IPS DF 6.9 (cell line): ENCODE data around the gene P4HA1.

Source experiments
- DNase-seq: peaks from one replicate; pipeline ENCODE4 v3.0.0-alpha.2; 2013; ENCODE audit warnings: low read depth, low spot score
- H3K27ac ChIP-seq: one replicate; pipeline ENCODE4 v1.5.1; 2013; ENCODE audit warnings: low read length, control low read depth
- H3K27me3 ChIP-seq: 2 replicates; pipeline ENCODE4 v1.6.1; 2013; ENCODE audit warnings: mild to moderate bottlenecking, low read length; ENCODE audit not compliant: control insufficient read depth, insufficient read depth
- H3K36me3 ChIP-seq: 2 replicates; pipeline ENCODE4 v1.6.1; 2013; ENCODE audit warnings: low read length; ENCODE audit not compliant: control insufficient read depth, insufficient read depth
- H3K4me1 ChIP-seq: 2 replicates; pipeline ENCODE4 v1.6.1; 2013; ENCODE audit warnings: low read length; ENCODE audit not compliant: control insufficient read depth, insufficient read depth
- H3K4me3 ChIP-seq: 2 replicates; pipeline ENCODE4 v1.5.1; 2013; ENCODE audit warnings: mild to moderate bottlenecking, low read length
- H3K9me3 ChIP-seq: 2 replicates; pipeline ENCODE4 v1.6.1; 2013; ENCODE audit warnings: low read length, inconsistent platforms; ENCODE audit not compliant: control insufficient read depth, insufficient read depth
- WGBS: extraction: QIAGEN DNeasy Blood & Tissue Kit; methylation state at CpG from one replicate; pipeline ENCODE4 v1.1.7; 2013; ENCODE audit warnings: mixed read lengths, missing lambda C conversion rate; ENCODE audit not compliant: insufficient read length, insufficient coverage; 5-methylcytosine and 5-hydroxymethylcytosine counted together

The P4HA1 gene

DNA sequence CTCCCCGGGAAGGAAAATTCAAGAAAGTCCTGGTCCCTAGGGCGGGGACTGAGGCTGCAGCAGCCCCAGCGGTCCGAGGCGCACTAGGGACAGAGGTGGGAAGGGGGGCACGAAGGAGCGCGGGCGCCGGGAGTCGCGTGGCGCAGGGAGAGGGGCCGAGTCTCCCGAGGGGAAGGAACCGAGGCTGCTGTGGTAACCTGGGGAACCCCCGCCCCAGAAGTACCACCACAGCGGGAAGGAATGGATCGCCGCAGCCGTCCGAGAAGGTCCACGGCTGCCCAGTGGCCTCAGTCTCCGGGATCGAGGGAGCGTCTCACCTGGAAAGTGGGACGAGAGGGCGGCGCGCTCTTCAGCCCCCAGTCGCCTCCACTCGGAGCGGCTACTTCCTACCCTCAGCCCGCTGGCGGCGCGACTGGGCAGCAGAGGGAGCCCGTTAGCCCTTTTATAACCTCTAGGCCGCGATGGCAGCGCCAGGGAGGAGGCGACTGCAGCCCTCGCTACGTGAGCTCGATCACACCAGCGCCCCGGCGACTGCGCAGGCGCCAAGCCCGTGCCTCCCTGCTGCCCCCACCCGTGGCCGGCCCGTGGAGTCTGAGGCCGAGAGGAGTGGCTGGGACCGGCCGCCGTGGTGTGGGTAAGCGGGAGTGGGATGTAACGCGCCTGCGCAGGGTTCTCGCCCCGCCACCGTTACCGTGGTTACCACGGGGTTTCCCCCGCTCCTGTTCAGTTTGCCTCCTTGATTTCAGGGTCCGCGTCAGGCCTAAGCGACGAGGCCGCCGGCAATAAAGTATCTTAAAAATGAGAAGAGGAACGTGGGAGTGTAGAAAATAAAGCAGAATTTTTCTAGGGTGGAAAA lies at the start of gene P4HA1:
TSS of gene P4HA1 (minus strand) at position 418 of the 856 bp plus-strand sequence. CDS start 21,983 bp downstream, outside the sequence.
- DNase-seq = peak; percentile 80
- no peaks in the 10 kb centered on the region for H3K27me3 ChIP-seq
- H3K4me3 ChIP-seq = peak within 1 kb of the TSS; percentile 59
- no peaks in the 10 kb centered on the region for H3K9me3 ChIP-seq
- H3K4me1 ChIP-seq = no peaks in the 10 kb centered on the region
- H3K36me3 ChIP-seq = no peaks in the 10 kb centered on the region
- no CpG with 5 or more reads among the region's 75 CpGs for WGBS
- H3K27ac ChIP-seq = no peak within 1 kb of the TSS

GRCh38 chr10:73141603-73142002 lies 44.9 kb upstream of the P4HA1 start:
- H3K4me3 ChIP-seq = no peak overlapping the region
- no peaks in the 10 kb centered on the region for H3K4me1 ChIP-seq
- H3K36me3 ChIP-seq = no peaks in the 10 kb centered on the region; the same call in 1 of the 2 replicates
- DNase-seq = no peak
- no peak overlapping the region for H3K27ac ChIP-seq
- no peaks in the 10 kb centered on the region for H3K9me3 ChIP-seq
- WGBS = no CpG with 5 or more reads among the region's 3 CpGs
- no peaks in the 10 kb centered on the region for H3K27me3 ChIP-seq

GRCh38 chr10:73139251-73139650 lies 42.6 kb upstream of the P4HA1 start:
- H3K36me3 ChIP-seq = peaks cover 3% of the 10 kb centered on the region; the same call in 1 of the 2 replicates
- WGBS = no CpG with 5 or more reads among the region's 2 CpGs

GRCh38 chr10:73136627-73137026 lies 40.0 kb upstream of the P4HA1 start:
- H3K27ac ChIP-seq = no peak overlapping the region
- no peaks in the 10 kb centered on the region for H3K9me3 ChIP-seq
- no peaks in the 10 kb centered on the region for H3K27me3 ChIP-seq
- DNase-seq = no peak
- H3K4me3 ChIP-seq = no peak overlapping the region
- no CpG with 5 or more reads among the region's 2 CpGs for WGBS
- no peaks in the 10 kb centered on the region for H3K4me1 ChIP-seq
- peaks cover 4% of the 10 kb centered on the region; the same call in 1 of the 2 replicates for H3K36me3 ChIP-seq

More at GRCh38 chr10:73139251-73139650, 42.6 kb upstream of the P4HA1 start:
- no peaks in the 10 kb centered on the region for H3K4me1 ChIP-seq
- no peak for DNase-seq
- H3K27ac ChIP-seq = no peak overlapping the region
- no peak overlapping the region for H3K4me3 ChIP-seq
- H3K27me3 ChIP-seq = no peaks in the 10 kb centered on the region
- H3K9me3 ChIP-seq = no peaks in the 10 kb centered on the region

GRCh38 chr10:73134727-73135126 lies 38.1 kb upstream of the P4HA1 start:
- Histone ChIP-seq H3K4me3 (no peak overlapping the region), H3K4me1 (no peaks in the 10 kb centered on the region), H3K27me3 (no peaks in the 10 kb centered on the region), H3K36me3 (peaks cover 4% of the 10 kb centered on the region; the same call in 1 of the 2 replicates), H3K27ac (no peak overlapping the region), H3K9me3 (no peaks in the 10 kb centered on the region)
- DNase-seq = no peak
- no CpG with 5 or more reads among the region's 3 CpGs for WGBS

DNA sequence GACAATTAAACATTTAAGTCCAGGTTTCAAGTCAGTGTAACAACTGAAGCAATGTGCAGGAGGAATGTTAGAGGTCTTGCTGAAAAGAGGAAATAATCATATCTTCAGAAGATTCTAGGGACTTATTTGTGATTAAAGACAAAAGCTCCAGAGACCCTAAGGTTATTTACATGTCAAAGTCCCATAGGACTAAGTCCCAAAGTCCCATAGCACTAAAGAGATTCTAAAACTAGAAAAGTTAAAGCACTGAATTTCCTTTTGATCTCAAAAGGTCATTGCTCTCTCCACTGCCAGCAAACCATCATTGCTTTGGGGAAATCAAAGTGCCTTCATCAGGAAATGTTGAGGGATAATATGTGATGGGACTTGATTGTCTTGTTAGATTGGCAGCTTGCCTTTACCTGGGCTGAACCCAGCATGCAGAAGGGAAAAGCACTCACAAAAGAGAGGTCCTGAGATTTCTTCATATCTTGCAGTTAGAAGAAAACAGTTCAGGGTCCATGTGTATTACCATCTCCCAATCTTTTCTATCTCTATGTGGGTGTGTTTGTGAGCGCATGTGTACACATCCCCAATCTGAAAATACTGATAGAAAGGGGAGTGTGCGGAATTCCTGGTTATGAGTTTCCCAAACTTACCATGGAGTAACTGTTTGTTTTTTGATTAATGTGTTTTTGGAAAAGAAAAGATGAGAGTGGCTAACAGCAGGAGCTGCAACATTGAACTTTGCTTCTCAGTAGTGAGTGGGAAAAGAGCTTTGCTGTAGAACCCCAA lies 35.4 kb upstream of the P4HA1 start:
- DNase-seq = no peak
- Histone ChIP-seq H3K36me3 (peaks cover 4% of the 10 kb centered on the region; the same call in 1 of the 2 replicates), H3K27ac (no peak overlapping the region), H3K4me3 (no peak overlapping the region), H3K27me3 (no peaks in the 10 kb centered on the region), H3K4me1 (no peaks in the 10 kb centered on the region), H3K9me3 (no peaks in the 10 kb centered on the region)
- WGBS = no CpG with 5 or more reads among the region's 2 CpGs

GRCh38 chr10:73131301-73131700 lies 34.6 kb upstream of the P4HA1 start:
- Histone ChIP-seq H3K4me1 (no peaks in the 10 kb centered on the region), H3K27me3 (no peaks in the 10 kb centered on the region), H3K4me3 (no peak overlapping the region), H3K9me3 (no peaks in the 10 kb centered on the region), H3K27ac (no peak overlapping the region), H3K36me3 (peaks cover 4% of the 10 kb centered on the region; the same call in 1 of the 2 replicates)
- no peak for DNase-seq
- no CpG with 5 or more reads among the region's 2 CpGs for WGBS

- Histone ChIP-seq H3K4me3 (no peak overlapping the region), H3K27me3 (no peaks in the 10 kb centered on the region), H3K27ac (no peak overlapping the region), H3K9me3 (no peaks in the 10 kb centered on the region), H3K36me3 (no peaks in the 10 kb centered on the region), H3K4me1 (no peaks in the 10 kb centered on the region)
- WGBS = no CpG with 5 or more reads among the region's 2 CpGs
- DNase-seq = no peak
These were observed 29.7 kb upstream of the P4HA1 start for GRCh38 chr10:73126343-73126742.

- peaks cover 2% of the 10 kb centered on the region; the same call in 1 of the 2 replicates for H3K4me1 ChIP-seq
- H3K36me3 ChIP-seq = no peaks in the 10 kb centered on the region
- no CpG with 5 or more reads among the region's 4 CpGs for WGBS
- H3K9me3 ChIP-seq = no peaks in the 10 kb centered on the region
- no peak overlapping the region for H3K27ac ChIP-seq
- no peak overlapping the region for H3K4me3 ChIP-seq
- no peak for DNase-seq
- H3K27me3 ChIP-seq = no peaks in the 10 kb centered on the region
These were observed 23.3 kb upstream of the P4HA1 start for GRCh38 chr10:73119952-73120351.

DNA sequence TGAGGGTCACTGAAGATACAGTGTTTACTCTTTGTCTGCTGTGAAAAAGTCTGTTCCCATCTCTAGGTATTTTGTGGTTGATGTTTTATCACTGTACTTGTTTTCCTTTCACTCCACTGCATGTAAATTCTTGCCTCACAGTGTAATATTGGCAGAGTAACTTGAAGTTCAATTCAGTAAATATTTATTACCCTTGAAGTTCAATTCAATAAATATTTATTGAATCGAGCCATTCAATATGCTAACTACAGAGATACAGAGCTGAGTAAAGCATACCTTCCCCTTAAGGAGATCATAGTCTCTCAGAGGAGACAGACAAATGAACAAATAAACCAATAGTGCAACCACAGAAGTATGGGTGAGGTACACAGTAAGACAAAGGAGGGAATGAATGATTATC lies 22.8 kb upstream of the P4HA1 start:
- Histone ChIP-seq H3K9me3 (no peaks in the 10 kb centered on the region), H3K4me1 (peaks cover 2% of the 10 kb centered on the region; the same call in 1 of the 2 replicates), H3K4me3 (no peak overlapping the region), H3K27ac (no peak overlapping the region), H3K27me3 (no peaks in the 10 kb centered on the region), H3K36me3 (no peaks in the 10 kb centered on the region)
- no peak for DNase-seq
- WGBS = no CpG with 5 or more reads among the region's 1 CpG
